Fibroblast of lung (primary cell): ENCODE results near the gene RNASE1. TPM values are rescaled to one million over a fixed set of nuclear protein-coding genes. Genes with fewer than 3 reads are reported as not detected.

Source experiments
- DNase-seq, 2 donors: peaks; one replicate each; pipeline versions ENCODE4 v3.0.0 to v3.0.0-alpha.2; 2010; ENCODE audit warnings: low read depth in 2 of 2
- H2AFZ ChIP-seq: 2 replicates; pipeline ENCODE4 v1.5.1; 2012; ENCODE audit warnings: low read length, control low read depth, inconsistent platforms
- H3K27ac ChIP-seq: 2 replicates; pipeline ENCODE4 v1.5.1; 2011; ENCODE audit warnings: low read length, control low read depth; ENCODE audit not compliant: insufficient read depth
- H3K27me3 ChIP-seq: 2 replicates; pipeline ENCODE4 v1.5.1; 2011; ENCODE audit warnings: mild to moderate bottlenecking, low read length; ENCODE audit not compliant: control insufficient read depth, insufficient read depth
- H3K36me3 ChIP-seq: 2 replicates; pipeline ENCODE4 v1.5.1; 2011; ENCODE audit warnings: low read length; ENCODE audit not compliant: control insufficient read depth, insufficient read depth
- H3K4me1 ChIP-seq: 2 replicates; pipeline ENCODE4 v1.5.1; 2011; ENCODE audit warnings: low read length; ENCODE audit not compliant: control insufficient read depth, insufficient read depth; ENCODE audit errors: extremely low read depth
- H3K4me2 ChIP-seq: 2 replicates; pipeline ENCODE4 v1.5.1; 2011; ENCODE audit warnings: low read length, control low read depth; ENCODE audit not compliant: insufficient read depth; ENCODE audit errors: extremely low read depth
- H3K4me3 ChIP-seq, 4 experiments: fragments of 200-600 bp in 1 of 4; sonication (generic) in 1 of 4; replicated peaks in 1 of 4; 2 replicates each; pipeline ENCODE4 v1.5.1; 2011 to 2016; ENCODE audit warnings: low read length in 4 of 4, low read depth in 3 of 4, mild to moderate bottlenecking in 3 of 4, control low read depth in 2 of 4, inconsistent platforms in 1 of 4, mixed read lengths in 1 of 4; ENCODE audit not compliant: insufficient read depth in 1 of 4; ENCODE audit errors: control extremely low read depth in 1 of 4
- H3K79me2 ChIP-seq: 2 replicates; pipeline ENCODE4 v1.5.1; 2012; ENCODE audit warnings: mild to moderate bottlenecking, low read length, inconsistent platforms; ENCODE audit not compliant: control insufficient read depth, insufficient read depth
- H3K9ac ChIP-seq: 2 replicates; pipeline ENCODE4 v1.5.1; 2011; ENCODE audit warnings: mild to moderate bottlenecking, low read length, control low read depth; ENCODE audit not compliant: insufficient read depth
- H3K9me3 ChIP-seq: 2 replicates; pipeline ENCODE4 v1.5.1; 2012; ENCODE audit warnings: low read depth, low read length; ENCODE audit not compliant: control insufficient read depth, insufficient read depth
- H4K20me1 ChIP-seq: 2 replicates; pipeline ENCODE4 v1.5.1; 2011; ENCODE audit warnings: low read length; ENCODE audit not compliant: control insufficient read depth, insufficient read depth; ENCODE audit errors: extremely low read depth
- EZH2 ChIP-seq: IDR thresholded peaks from 2 replicates; pipeline ENCODE4 v1.5.1; 2012; ENCODE audit warnings: low read length, control low read depth, mild to moderate bottlenecking; ENCODE audit errors: missing control alignments
- polyA plus RNA-seq, 2 donors: library from polyadenylated mRNA; depleted of rRNA in 1 of 2; stranded (reverse) in 1 of 2; unstranded in 1 of 2; fragments of >200 nt; gene quantifications; 2 replicates each; pipeline ENCODE4 v1.2.1, GENCODE V29; 2011 to 2012; ENCODE audit warnings: missing spikeins in 1 of 2
- total RNA-seq: library from RNA; depleted of rRNA; stranded (reverse); fragments of >200 nt; gene quantifications from 2 replicates; pipeline ENCODE4 v1.2.1, GENCODE V29; 2014
- TF ChIP-seq, protein P1 (sequence below), 2 donors: IDR thresholded peaks in 1 of 2; conservative IDR thresholded peaks in 1 of 2; 1 replicate in 1 of 2; 2 replicates in 1 of 2; pipeline ENCODE4 v1.5.1; 2011 to 2012; ENCODE audit warnings: low read length in 2 of 2, control low read depth in 1 of 2, inconsistent platforms in 1 of 2, low read depth in 1 of 2, mild to moderate bottlenecking in 1 of 2

RNASE1 gene
- total and polyA plus RNA-seq, 2 donors (not counting 1 experiment from before 2014, with no cell fraction given), result not detected

DNA sequence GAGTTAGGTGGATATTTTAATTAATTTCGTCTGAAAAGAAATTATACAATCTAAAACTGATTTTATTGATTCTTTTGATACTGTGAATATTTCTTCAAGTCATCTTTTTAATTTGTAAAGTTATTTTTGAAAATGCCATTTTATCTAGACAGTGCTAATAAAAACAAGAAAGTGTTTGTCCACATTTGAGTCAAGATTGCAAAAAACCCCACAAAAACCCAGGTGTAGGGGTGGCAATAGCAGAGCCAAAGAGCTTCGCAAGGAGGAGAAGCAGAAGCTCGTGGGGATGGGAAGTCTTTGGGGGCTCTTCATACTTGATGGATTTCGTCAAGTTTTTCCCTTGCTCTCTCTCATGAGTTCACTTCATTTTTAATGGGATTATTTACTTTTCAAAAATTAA, 15.6 kb downstream of the RNASE1 start:
- H2AFZ ChIP-seq, result no peak overlapping the region
- H3K4me1 ChIP-seq, result no peaks in the 10 kb centered on the region
- no peaks in the 10 kb centered on the region for H3K27me3 ChIP-seq
- no peak overlapping the region for H3K4me3 ChIP-seq
- H3K9me3 ChIP-seq, result no peaks in the 10 kb centered on the region
- H4K20me1 ChIP-seq, result no peaks in the 10 kb centered on the region
- no peak for DNase-seq
- H3K4me2 ChIP-seq, result no peak overlapping the region
- no peak overlapping the region for H3K27ac ChIP-seq
- no peaks in the 10 kb centered on the region for H3K36me3 ChIP-seq
- H3K9ac ChIP-seq, result no peak overlapping the region
- no peak for TF ChIP-seq EZH2
- TF ChIP-seq, protein P1, sequence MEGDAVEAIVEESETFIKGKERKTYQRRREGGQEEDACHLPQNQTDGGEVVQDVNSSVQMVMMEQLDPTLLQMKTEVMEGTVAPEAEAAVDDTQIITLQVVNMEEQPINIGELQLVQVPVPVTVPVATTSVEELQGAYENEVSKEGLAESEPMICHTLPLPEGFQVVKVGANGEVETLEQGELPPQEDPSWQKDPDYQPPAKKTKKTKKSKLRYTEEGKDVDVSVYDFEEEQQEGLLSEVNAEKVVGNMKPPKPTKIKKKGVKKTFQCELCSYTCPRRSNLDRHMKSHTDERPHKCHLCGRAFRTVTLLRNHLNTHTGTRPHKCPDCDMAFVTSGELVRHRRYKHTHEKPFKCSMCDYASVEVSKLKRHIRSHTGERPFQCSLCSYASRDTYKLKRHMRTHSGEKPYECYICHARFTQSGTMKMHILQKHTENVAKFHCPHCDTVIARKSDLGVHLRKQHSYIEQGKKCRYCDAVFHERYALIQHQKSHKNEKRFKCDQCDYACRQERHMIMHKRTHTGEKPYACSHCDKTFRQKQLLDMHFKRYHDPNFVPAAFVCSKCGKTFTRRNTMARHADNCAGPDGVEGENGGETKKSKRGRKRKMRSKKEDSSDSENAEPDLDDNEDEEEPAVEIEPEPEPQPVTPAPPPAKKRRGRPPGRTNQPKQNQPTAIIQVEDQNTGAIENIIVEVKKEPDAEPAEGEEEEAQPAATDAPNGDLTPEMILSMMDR (conservative IDR thresholded peaks at IDR 0.05 in 1 of 2, IDR thresholded peaks at IDR 0.05 in 1 of 2; ENCODE audit: low read depth in 1 of 2, low read length in 2 of 2), result no peak
- H3K79me2 ChIP-seq, result no peaks in the 10 kb centered on the region

DNA sequence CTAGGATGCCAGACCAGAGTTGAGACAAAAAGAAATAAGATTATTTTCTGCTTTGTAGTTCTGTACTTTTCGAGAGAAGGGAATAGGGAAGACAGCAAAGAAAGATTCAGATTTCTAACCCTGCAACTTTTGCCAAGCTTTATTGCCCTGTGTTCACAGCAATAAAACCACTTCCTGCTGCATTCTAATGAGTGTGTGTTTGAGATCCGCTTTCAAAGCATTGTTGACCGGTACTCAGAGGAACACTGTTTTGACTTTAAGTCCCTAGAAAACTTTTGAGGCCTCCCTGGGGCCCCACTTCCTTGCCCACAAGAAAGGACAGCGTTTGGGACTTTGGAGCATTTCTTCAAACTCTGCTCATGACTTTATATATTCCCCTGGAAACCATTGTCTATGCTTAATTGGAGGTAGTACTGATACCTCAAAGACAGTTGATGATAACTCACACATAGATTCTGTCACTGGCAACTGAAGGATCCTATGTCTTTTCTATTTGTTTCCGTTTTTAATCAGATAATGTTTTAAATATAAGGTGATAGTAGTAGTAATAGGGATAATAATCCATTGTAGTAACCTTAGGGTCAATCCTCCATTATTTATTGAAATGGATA, 20.3 kb downstream of the RNASE1 start:
- Histone ChIP-seq H3K4me1 (no peaks in the 10 kb centered on the region), H3K27ac (no peak overlapping the region), H3K9ac (no peak overlapping the region), H3K9me3 (no peaks in the 10 kb centered on the region), H3K4me3 (no peak overlapping the region), H3K36me3 (no peaks in the 10 kb centered on the region), H3K4me2 (no peak overlapping the region), H2AFZ (no peak overlapping the region), H4K20me1 (no peaks in the 10 kb centered on the region), H3K79me2 (no peaks in the 10 kb centered on the region), H3K27me3 (no peaks in the 10 kb centered on the region)
- TF ChIP-seq, protein P1 (conservative IDR thresholded peaks at IDR 0.05 in 1 of 2, IDR thresholded peaks at IDR 0.05 in 1 of 2; ENCODE audit: low read depth in 1 of 2, low read length in 2 of 2), result no peak
- no peak for TF ChIP-seq EZH2
- DNase-seq, result no peak

DNA sequence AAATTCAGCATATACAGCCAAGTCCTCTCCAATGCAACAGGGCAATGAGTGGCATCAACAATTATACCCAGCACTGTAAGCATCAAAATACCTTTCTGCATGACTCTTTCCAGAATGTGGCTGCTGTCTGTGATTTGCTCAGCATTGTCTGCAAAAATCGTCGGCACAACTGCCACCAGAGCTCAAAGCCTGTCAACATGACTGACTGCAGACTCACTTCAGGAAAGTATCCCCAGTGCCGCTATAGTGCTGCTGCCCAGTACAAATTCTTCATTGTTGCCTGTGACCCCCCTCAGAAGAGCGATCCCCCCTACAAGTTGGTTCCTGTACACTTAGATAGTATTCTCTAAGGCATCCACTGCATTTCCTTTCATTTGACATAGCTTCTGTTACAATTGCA, 20.8 kb downstream of the RNASE1 start:
- Histone ChIP-seq H3K27ac (no peak overlapping the region), H3K4me1 (no peaks in the 10 kb centered on the region), H3K4me2 (no peak overlapping the region), H3K36me3 (no peaks in the 10 kb centered on the region), H2AFZ (no peak overlapping the region), H3K27me3 (no peaks in the 10 kb centered on the region), H4K20me1 (no peaks in the 10 kb centered on the region), H3K9me3 (no peaks in the 10 kb centered on the region), H3K9ac (no peak overlapping the region), H3K4me3 (no peak overlapping the region), H3K79me2 (no peaks in the 10 kb centered on the region)
- DNase-seq, result no peak
- no peak for TF ChIP-seq EZH2
- TF ChIP-seq, protein P1 (conservative IDR thresholded peaks at IDR 0.05 in 1 of 2, IDR thresholded peaks at IDR 0.05 in 1 of 2; ENCODE audit: low read depth in 1 of 2, low read length in 2 of 2), result no peak
